CD14-positive monocyte (primary cell): ENCODE data around the gene FIGNL2. TPM values are rescaled to one million over a fixed set of nuclear protein-coding genes. Genes with fewer than 3 reads are reported as not detected.
A peak's percentile ranks its signal among the peaks of the same experiment; 100 is the strongest.

Experiments used
- DNase-seq, 3 donors: peaks; one replicate each; pipeline ENCODE4 v3.0.0-alpha.2; 2011 to 2022
- H2AFZ ChIP-seq: 2 replicates; pipeline ENCODE4 v1.6.0; 2012; ENCODE audit warnings: mild to moderate bottlenecking, low read depth, low read length, inconsistent platforms; ENCODE audit not compliant: insufficient read depth, poor library complexity, severe bottlenecking
- H3K27ac ChIP-seq, 2 donors: 1 replicate in 1 of 2; 2 replicates in 1 of 2; pipeline ENCODE4 v1.5.1; 2012 to 2013; ENCODE audit warnings: low read length in 2 of 2, control low read depth in 1 of 2, inconsistent platforms in 1 of 2, low read depth in 1 of 2, mild to moderate bottlenecking in 1 of 2
- H3K27me3 ChIP-seq, 2 donors: one replicate each; pipeline versions ENCODE4 v1.6.0 to v1.6.1; 2011 to 2013; ENCODE audit warnings: low read length in 2 of 2; ENCODE audit not compliant: control insufficient read depth in 2 of 2, insufficient read depth in 2 of 2
- H3K36me3 ChIP-seq, 2 donors: replicated peaks in 1 of 2; 1 replicate in 1 of 2; 2 replicates in 1 of 2; pipeline versions ENCODE4 v1.5.1 to v1.6.1; 2012 to 2013; ENCODE audit warnings: low read length in 2 of 2, control low read depth in 1 of 2, inconsistent platforms in 1 of 2, mild to moderate bottlenecking in 1 of 2; ENCODE audit not compliant: insufficient read depth in 2 of 2, control insufficient read depth in 1 of 2
- H3K4me1 ChIP-seq, 2 donors: 1 replicate in 1 of 2; 2 replicates in 1 of 2; pipeline versions ENCODE4 v1.5.1 to v1.6.1; 2012 to 2013; ENCODE audit warnings: low read length in 2 of 2, control low read depth in 1 of 2, inconsistent platforms in 1 of 2, mild to moderate bottlenecking in 1 of 2, moderate library complexity in 1 of 2; ENCODE audit not compliant: insufficient read depth in 2 of 2, control insufficient read depth in 1 of 2
- H3K4me2 ChIP-seq: replicated peaks from 2 replicates; pipeline ENCODE3; 2012; ENCODE audit warnings: low read length, moderate library complexity, mild to moderate bottlenecking; ENCODE audit not compliant: poor library complexity, severe bottlenecking; ENCODE audit errors: extremely low read depth
- H3K4me3 ChIP-seq, 3 experiments: fragments of 200-600 bp in 1 of 3; sonication (generic) in 1 of 3; replicated peaks in 1 of 3; 1 replicate in 2 of 3; 2 replicates in 1 of 3; pipeline ENCODE4 v1.5.1; 2011 to 2013; ENCODE audit warnings: low read length in 3 of 3, mild to moderate bottlenecking in 3 of 3, control low read depth in 2 of 3, low read depth in 2 of 3, inconsistent platforms in 1 of 3, moderate library complexity in 1 of 3
- H3K79me2 ChIP-seq: 2 replicates; pipeline ENCODE4 v1.6.0; 2012; ENCODE audit warnings: mild to moderate bottlenecking, control low read depth, inconsistent platforms, low read length, moderate library complexity; ENCODE audit not compliant: insufficient read depth
- H3K9ac ChIP-seq: 2 replicates; pipeline ENCODE4 v1.6.0; 2017; ENCODE audit warnings: low read length, mild to moderate bottlenecking; ENCODE audit not compliant: insufficient read depth, poor library complexity, severe bottlenecking
- H3K9me3 ChIP-seq, 2 donors: replicated peaks in 1 of 2; 1 replicate in 1 of 2; 2 replicates in 1 of 2; pipeline versions ENCODE4 v1.5.1 to v1.6.1; 2012 to 2013; ENCODE audit warnings: low read length in 2 of 2, control low read depth in 1 of 2; ENCODE audit not compliant: control insufficient read depth in 1 of 2, insufficient read depth in 1 of 2
- H4K20me1 ChIP-seq: 2 replicates; pipeline ENCODE4 v1.6.0; 2012; ENCODE audit warnings: mild to moderate bottlenecking, low read length, control low read depth, moderate library complexity; ENCODE audit not compliant: insufficient read depth
- H3K27ac Mint-ChIP-seq, 7 donors: one replicate each; pipeline ENCODE4 v1.8.0; 2020; ENCODE audit warnings: mild to moderate bottlenecking in 7 of 7, mixed read lengths in 7 of 7, moderate library complexity in 6 of 7, inconsistent platforms in 2 of 7
- H3K27me3 Mint-ChIP-seq, 3 donors: one replicate each; pipeline ENCODE4 v1.8.0; 2021 to 2022; ENCODE audit warnings: low read depth in 3 of 3, mild to moderate bottlenecking in 3 of 3, mixed read lengths in 3 of 3, moderate library complexity in 3 of 3, inconsistent platforms in 1 of 3
- H3K36me3 Mint-ChIP-seq, 2 donors: one replicate each; pipeline ENCODE4 v1.8.0; 2020; ENCODE audit warnings: mixed read lengths in 2 of 2, inconsistent platforms in 1 of 2, mild to moderate bottlenecking in 1 of 2
- H3K4me1 Mint-ChIP-seq: one replicate; pipeline ENCODE4 v1.8.0; 2020; ENCODE audit warnings: mild to moderate bottlenecking, mixed read lengths
- H3K4me3 Mint-ChIP-seq, 2 donors: one replicate each; pipeline ENCODE4 v1.8.0; 2020; ENCODE audit warnings: mild to moderate bottlenecking in 2 of 2, mixed read lengths in 2 of 2, moderate library complexity in 1 of 2
- H3K9me3 Mint-ChIP-seq, 7 donors: one replicate each; pipeline ENCODE4 v1.8.0; 2020 to 2022; ENCODE audit warnings: mixed read lengths in 7 of 7, mild to moderate bottlenecking in 6 of 7, moderate library complexity in 6 of 7, inconsistent platforms in 2 of 7
- CTCF ChIP-seq: fragments of 200-600 bp; IDR thresholded peaks from one replicate; pipeline ENCODE4 v1.8.0; 2022; ENCODE audit warnings: antibody characterized with exemption, mild to moderate bottlenecking
- WGBS: methylation state at CpG from one replicate; pipeline ENCODE4 v1.1.5; 2013; ENCODE audit warnings: missing lambda C conversion rate; ENCODE audit not compliant: insufficient coverage; 5-methylcytosine and 5-hydroxymethylcytosine counted together
- intact Hi-C, 2 donors: fragments of 100-400 bp; cut with micrococcal nuclease; formaldehyde crosslinking; loops; one replicate each; pipeline versions ENCODE4 v1.15.0 to v1.15.1; 2023
- polyA plus RNA-seq, 3 donors: library from polyadenylated mRNA; depleted of rRNA in 1 of 3; unstranded in 2 of 3; stranded (reverse) in 1 of 3; fragments of 300-500 nt in 2 of 3; fragments of >200 nt in 1 of 3; fragmentation: Illumina TruSeq in 2 of 3; gene quantifications; 1 replicate in 2 of 3; 2 replicates in 1 of 3; pipeline ENCODE4 v1.2.3, GENCODE V29; 2012 to 2021

Gene FIGNL2
- polyA plus RNA-seq, 3 donors = 0.06 to 0.52 TPM; not detected in 1

GRCh38 chr12:51817027-51817953 lies 31.2 kb downstream of the FIGNL2 start:
- peaks cover 0 to 23% of the 10 kb centered on the region in 2 donors for H3K27me3 ChIP-seq
- Mint-ChIP-seq H3K4me3 (no peak overlapping the region), H3K27ac (no peak overlapping the region), H3K27me3 (peaks cover 10 to 35% (median 31%) of the 10 kb centered on the region in 3 donors), H3K4me1 (peaks cover 32% of the 10 kb centered on the region), H3K9me3 (peaks cover 0 to 5% (median 0%) of the 10 kb centered on the region in 7 donors), H3K36me3 (peaks cover 0 to 12% of the 10 kb centered on the region in 2 donors)
- no peak for DNase-seq
- H3K36me3 ChIP-seq = no peaks in the 10 kb centered on the region
- no peak overlapping the region for H3K4me2 ChIP-seq
- no peak overlapping the region for H2AFZ ChIP-seq
- H3K9ac ChIP-seq = no peak overlapping the region
- no peak overlapping the region for H3K27ac ChIP-seq
- intact Hi-C loops = loop anchor here in 1 of 2 donors (10.0 kb wide), 1 partner anchor 392 kb away; the partner anchor contains the start of gene SLC4A8
- no peaks in the 10 kb centered on the region for H3K9me3 ChIP-seq
- H3K4me3 ChIP-seq = no peak overlapping the region
- TF ChIP-seq CTCF = no peak
- peaks cover 25 to 55% of the 10 kb centered on the region in 2 donors for H3K4me1 ChIP-seq
- H4K20me1 ChIP-seq = no peaks in the 10 kb centered on the region
- peaks cover 9% of the 10 kb centered on the region for H3K79me2 ChIP-seq
- WGBS = 93% methylated on average over 3 of the region's 10 CpGs

GRCh38 chr12:51815571-51815970 lies 32.9 kb downstream of the FIGNL2 start:
- H3K27ac Mint-ChIP-seq = peak overlapping the region in 1 of 7 donors; percentile 38
- Histone ChIP-seq H2AFZ (no peak overlapping the region), H3K79me2 (peaks cover 4% of the 10 kb centered on the region), H3K4me2 (no peak overlapping the region), H3K36me3 (no peaks in the 10 kb centered on the region), H3K27me3 (peaks cover 0 to 23% of the 10 kb centered on the region in 2 donors), H3K9me3 (no peaks in the 10 kb centered on the region), H3K4me1 (peaks cover 29 to 50% of the 10 kb centered on the region in 2 donors), H4K20me1 (no peaks in the 10 kb centered on the region), H3K4me3 (no peak overlapping the region), H3K9ac (no peak overlapping the region), H3K27ac (no peak overlapping the region)
- peaks cover 10 to 35% (median 31%) of the 10 kb centered on the region in 3 donors for H3K27me3 Mint-ChIP-seq
- H3K4me3 Mint-ChIP-seq = peak overlapping the region; percentile 55 to 78
- H3K4me1 Mint-ChIP-seq = peaks cover 39% of the 10 kb centered on the region
- WGBS = 98% methylated on average over 4 of the region's 6 CpGs
- H3K36me3 Mint-ChIP-seq = peaks cover 0 to 12% of the 10 kb centered on the region in 2 donors
- peaks cover 0 to 5% (median 0%) of the 10 kb centered on the region in 7 donors for H3K9me3 Mint-ChIP-seq
- DNase-seq = no peak
- intact Hi-C loops = loop anchor here in 1 of 2 donors (10.0 kb wide), 1 partner anchor 391 kb away; the partner anchor contains the start of gene SLC4A8
- TF ChIP-seq CTCF = no peak
